GM08714 (cell line): Measurements from ENCODE around the gene CXXC5.
A peak's percentile ranks its signal among the peaks of the same experiment; 100 is the strongest.

Experiments used
- H3K4me3 ChIP-seq: fragments of 200-500 bp; sonication (Bioruptor generic); 2 replicates; pipeline ENCODE4 v1.5.1; 2014; ENCODE audit warnings: mild to moderate bottlenecking, low read length, inconsistent platforms
- ZNF274 ChIP-seq: IDR thresholded peaks from 2 replicates; pipeline ENCODE4 v1.6.1; 2012; ENCODE audit warnings: mild to moderate bottlenecking, low read depth, low read length

CXXC5 gene

DNA sequence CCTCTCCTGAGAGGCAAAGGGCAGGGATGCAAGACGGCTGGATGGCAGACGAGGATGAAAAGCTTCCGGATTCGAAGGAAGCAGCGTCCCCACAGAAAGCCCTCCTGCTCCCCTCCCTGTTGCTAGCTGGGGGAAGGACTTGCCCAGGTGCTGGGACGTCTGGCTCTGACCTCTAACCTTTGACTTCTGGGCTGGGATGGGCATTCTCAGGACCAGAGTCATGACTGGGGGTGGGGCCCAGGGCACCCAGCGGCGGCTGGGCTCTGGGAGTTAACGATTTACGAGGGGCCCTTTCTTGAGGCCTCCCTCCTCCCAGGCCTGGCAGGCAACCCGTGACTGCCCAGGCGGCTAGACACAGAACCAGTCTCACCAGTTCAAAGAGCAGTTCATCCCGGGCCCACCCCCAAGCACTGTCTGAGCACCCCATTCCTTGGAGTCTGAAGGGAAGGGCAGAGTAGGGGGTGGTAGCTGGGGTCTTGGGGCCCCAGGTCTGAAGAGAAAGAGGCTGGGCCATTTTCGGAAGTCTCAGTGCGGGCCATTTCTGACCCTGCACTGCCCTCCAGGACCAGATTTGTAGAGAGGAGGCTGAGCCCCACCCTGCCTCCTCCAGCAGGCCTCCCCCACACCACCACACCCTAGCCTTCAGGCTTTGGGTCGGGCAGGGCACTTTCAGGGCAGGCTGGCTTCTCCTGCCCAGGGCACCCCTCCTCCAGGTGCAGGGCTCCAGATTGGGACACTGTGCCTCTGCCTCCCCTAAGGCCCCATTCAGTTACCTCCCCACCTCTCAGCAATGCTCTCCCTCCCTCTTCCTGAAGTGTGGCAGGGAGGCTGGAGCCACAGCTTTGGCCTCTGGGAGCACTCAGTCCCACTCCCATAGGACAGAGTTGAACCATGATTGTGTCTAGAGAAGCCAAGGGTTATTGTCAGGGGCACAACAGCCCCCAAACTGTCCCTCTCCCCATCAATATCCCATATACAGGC is 5.0 kb upstream of the CXXC5 start:
- H3K4me3 ChIP-seq: no peak overlapping the region
- TF ChIP-seq ZNF274: no peak

DNA sequence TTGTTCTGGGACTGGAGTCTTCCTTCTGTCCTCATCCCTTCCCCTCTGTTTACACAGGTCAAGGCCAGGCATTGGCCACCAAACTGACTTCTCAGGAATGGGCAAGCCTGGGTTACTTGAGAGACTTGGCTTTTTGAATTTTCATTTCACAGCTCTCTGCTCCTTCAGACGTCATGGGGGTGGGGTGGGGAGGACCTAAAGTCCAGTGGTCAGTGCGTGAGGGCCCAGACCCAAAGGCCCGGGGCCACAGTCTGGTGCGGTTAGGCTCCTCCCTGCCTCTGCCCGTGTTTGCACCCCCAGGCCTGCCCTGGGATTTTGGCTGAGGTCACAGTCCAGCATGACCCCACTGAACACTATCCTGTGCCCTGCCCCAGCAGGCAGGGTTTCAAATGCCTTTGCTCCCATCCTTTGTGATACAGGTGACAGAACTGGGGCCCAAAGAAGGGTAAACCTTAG is 4.1 kb upstream of the CXXC5 start:
- no peak overlapping the region for H3K4me3 ChIP-seq
- no peak for TF ChIP-seq ZNF274

DNA sequence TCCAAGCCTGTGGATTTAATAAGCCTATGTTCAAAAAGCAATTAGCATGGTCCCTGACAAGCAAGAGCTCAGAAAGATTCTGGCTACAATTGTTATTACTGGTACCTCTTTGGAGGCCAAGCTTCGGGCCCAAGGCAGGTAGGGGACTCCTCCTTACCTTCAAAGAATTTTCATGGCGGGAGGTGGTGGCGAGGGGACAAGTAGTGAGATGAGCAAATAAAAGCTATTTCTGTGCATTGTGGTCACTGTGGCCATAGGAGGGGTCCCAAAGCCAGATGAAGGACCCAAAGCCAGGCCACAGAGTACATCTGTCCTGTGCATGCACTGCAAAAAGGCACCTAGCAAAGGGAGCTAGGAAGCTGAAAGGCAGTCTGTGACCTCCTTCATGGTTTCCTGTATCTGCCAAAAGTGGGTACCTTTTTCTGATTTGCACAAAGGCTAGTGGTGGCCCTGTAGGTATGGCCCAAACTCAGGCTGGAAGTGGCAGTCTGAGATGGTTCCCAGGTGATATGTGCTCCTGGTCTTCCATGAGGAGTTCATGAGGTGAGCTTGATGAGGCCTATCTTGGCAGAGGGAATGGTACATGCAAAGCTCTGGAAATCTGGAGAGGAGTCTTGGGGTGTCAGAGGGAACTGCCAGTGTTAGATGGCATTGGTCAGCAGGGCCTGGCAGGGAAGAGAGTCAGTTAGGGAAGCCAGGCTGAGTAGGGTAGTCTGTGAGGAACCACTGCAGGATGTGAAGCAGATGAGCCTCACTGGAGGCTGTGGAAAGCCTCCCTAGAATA is 3.3 kb upstream of the CXXC5 start:
- no peak overlapping the region for H3K4me3 ChIP-seq
- TF ChIP-seq ZNF274: no peak

DNA sequence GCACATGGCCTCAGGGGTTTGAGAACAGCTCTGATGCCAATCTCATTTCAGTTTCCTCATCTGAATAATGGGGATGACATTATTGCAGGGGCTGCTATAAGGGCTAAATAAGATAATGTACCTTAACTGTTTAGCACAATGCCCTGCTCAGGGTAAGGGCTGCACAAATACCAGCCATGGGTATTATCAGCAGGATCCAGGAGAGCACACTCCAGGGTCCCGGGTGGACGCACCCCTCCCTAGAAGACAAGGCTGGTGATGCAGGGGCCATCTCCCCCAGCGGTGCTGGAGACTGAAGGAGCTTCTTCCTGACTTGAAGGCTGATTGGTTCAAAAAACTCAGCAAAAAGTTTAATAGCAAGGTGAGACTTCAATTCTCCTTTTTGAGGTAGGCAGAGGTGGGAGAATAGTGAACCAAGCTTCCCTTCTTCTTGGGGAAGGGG is 2.7 kb upstream of the CXXC5 start:
- no peak for TF ChIP-seq ZNF274
- no peak overlapping the region for H3K4me3 ChIP-seq

DNA sequence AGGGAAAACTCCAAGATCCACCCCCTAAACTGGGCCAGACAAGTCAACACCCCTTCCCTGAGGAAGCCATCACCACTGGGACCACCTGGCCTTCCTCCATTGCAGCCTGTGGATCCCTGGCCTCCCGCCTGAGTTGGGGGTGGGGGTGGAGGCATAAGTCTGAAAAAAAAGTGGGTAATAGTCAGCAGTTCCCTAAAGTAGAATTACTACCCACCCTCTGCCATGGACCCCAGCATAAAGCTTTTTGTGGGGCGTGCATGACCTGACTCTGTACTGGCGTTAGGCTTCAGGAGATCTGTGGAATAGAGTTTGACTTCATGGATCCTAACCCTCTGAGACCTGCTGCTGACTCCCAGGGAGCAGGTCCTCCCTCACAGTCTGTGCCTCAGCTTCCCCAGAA is 2.0 kb upstream of the CXXC5 start:
- TF ChIP-seq ZNF274: no peak

DNA sequence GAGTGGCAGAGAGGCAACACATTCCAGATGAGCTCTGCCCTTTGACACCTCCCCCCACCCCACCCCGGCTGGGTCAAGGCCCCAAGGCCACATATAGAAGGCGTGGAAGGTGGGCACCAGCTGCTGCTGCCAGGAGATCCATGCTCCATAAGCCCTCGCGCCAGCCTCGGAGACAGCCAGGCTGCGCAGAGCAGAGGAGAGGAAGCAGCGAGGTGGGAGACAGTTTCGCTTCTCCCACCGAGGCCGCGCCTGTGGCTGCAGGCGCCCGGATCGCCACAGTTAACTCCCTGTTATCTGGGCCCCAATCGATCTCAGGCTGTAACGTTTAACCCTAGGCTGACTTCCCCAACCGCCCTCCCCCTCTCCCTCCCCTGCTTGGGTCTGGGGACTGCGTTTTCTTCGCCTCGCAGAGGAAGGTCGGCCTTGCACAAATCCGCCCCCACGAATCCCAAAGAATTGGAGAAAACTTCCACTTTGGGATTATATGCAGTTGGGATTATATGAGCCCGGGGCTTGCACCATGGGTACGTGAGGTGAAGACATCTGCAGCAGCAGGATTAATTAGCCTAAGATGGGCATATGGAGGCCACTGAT is 1.1 kb upstream of the CXXC5 start:
- no peak for TF ChIP-seq ZNF274
- no peak overlapping the region; the same call in 1 of the 2 replicates for H3K4me3 ChIP-seq

More for the DNA sequence above, 2.0 kb upstream of the CXXC5 start:
- no peak overlapping the region for H3K4me3 ChIP-seq

DNA sequence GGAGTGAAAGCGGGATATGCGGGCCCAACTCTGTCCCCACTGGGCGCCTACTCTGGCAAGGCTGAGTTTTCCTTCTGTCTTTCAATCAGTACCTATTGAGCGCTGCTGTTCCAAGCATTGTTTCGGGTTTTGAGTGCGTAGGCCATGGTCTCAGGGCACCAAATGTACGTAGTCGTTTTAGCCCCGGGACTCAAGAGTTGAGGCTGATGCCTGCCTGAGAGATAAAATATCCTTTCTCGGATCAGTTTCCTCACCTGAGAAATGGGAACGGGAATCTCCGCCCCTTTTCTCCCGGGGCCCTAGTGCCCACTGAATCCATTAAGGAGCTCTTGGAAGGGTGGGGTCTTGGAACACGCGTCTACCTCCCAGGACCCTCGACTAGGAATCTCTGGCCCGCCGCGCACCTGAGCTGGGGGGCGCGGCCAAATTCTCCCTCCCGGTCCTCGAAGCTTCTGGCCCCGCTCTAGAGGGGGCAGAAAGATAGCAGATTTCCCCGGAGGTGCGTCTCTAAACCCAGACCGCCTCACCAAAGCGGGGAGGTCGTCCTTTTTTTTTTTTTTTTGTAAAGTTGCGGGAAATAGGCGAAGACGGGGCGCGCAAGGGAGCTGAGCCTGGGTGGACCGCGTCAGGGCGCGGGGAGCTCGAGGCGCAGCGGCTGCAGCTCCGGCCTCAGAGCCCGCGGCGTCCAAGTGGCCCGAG is 494 bp upstream of the CXXC5 start:
- no peak for TF ChIP-seq ZNF274
- peak overlapping the region; percentile 60; the same call in 1 of the 2 replicates for H3K4me3 ChIP-seq

DNA sequence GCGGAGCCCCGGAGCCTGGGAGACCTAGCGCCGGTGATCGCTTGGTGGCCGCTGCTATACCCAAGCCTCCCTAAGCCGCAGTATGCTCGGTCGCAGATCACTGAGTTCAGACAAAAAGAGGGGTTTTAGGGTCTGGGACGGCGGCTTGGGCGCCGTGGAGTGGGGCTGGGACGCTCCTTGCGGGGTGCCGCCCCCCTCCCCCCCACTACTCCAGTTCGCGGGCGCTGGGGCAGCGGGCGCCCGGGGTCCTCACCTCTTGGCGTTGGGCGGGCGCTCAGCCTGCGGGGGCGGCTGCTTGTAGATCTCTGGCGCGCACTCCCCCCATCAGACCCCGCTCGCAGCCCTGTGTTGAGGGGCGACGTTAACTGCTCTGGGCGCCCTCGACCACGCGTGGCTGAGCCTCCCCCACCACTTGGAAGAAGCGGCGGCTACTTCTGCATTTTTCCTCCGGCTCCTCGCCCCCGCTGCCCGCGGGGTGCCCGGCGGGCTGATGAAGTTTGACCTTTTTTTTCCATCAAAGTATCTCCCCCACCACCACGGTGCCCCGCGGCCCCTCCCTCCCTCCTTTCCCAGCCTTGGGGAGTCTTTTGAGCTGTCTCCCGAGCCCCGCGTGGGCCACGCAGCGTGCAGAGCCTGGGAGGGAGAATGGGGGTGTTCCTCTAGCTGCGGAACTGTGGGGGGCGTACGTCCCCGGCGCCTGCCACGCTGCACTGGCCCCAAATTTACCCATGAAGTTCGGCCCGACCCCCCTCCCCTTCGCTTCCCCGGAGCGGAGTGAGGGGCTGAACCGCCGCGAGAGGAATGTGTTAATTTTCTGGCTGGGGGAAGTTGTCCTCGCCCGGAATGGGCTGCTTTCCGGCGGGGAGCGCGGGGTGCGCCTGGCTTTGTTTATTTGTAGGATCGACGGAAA is 1.2 kb downstream of the CXXC5 start:
- no peak for TF ChIP-seq ZNF274
- H3K4me3 ChIP-seq: peak overlapping the region; percentile 84

DNA sequence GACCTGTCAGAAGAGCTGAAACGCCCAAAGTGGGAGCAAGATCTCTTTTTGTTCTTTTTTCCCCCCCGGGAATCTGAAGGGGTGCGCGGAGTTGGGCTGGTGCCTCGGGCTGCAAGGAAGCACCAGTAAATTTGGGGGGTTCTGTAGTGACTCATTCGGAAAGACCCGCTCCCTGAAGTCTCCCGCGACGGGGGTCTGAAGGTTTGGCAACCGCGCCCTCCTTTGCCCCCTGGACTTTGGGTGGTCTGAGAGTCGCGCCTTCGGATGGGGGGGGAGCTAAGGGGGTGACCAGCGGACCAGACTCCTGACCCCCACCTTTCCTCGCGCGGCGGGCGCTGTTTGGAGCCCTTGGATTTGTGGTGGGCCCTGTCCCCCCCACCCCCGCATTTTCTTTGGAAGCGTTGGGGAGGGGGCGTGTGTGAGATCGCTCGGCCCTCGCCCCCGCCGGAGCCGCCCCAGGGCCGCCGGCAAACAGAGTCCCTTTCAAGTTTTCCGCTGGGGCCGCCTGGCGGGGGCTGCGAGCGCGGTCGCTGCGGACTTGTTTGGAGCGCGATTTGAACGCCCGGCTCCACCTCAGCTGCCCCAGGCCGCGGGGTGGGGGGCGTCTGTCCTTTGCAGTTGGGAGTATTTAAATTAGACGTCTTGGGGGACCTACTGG is 2.0 kb downstream of the CXXC5 start:
- H3K4me3 ChIP-seq: peak overlapping the region; percentile 84
- no peak for TF ChIP-seq ZNF274

DNA sequence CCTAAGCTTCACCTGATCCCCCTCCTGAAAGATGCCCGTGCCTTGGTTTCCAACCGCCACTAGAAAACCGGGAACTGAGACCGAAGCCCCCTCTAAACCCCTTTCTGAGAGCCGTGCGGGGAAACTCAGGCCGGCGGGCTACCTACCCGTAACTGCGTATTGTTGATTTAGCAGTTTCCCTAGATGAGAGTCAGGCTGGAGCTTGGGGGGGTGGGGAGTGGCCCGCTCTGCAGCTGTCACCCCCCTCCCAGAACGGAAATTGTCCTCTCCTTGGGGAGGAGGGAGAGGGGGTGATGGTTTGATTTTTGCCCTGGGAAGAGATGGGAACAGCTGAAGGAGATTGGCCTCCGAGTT is 2.5 kb downstream of the CXXC5 start:
- peak overlapping the region; percentile 84 for H3K4me3 ChIP-seq

DNA sequence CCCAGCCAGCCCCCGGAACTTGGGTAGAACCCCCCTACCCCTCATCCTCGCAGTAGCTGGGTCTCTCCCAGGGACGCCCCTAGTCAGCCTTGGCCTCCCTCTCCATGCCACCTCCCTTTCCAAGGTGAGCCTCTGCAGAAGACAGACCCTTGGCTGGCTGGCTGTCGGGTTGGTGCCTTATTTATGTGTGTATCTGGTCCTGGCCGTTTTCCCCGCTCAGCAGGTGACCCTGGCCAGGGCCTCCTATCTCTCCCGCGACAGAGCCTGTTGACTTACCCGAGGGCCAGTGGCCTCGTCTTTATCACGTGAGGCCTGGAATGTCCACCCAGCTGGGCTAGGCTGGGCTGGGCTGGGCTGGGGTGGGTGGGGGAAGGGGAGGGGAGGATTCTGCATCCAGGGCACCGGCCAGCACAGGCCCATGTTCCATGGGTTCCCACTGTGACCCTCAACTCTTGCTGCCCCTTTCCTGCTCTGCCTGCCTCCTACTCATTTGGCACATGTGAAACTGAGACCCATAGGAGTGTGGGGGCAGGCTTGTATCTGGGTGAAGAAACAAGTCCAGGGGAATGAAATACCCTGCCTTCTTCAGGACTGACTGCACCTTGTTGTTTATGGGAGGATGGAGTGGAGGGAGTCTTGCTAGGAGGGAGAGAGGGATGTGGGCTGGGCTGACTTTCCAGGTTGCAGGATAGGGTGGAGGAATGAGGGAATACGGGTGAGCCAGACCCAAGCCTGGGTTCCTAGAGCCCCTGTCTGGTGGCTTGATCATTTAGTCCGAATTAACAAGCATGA is 3.1 kb downstream of the CXXC5 start:
- H3K4me3 ChIP-seq: peak overlapping the region; percentile 84
- TF ChIP-seq ZNF274: no peak

More for the DNA sequence above, 2.5 kb downstream of the CXXC5 start:
- TF ChIP-seq ZNF274: no peak
